Measurements from ENCODE around the gene COL4A5.

The COL4A5 gene

DNA sequence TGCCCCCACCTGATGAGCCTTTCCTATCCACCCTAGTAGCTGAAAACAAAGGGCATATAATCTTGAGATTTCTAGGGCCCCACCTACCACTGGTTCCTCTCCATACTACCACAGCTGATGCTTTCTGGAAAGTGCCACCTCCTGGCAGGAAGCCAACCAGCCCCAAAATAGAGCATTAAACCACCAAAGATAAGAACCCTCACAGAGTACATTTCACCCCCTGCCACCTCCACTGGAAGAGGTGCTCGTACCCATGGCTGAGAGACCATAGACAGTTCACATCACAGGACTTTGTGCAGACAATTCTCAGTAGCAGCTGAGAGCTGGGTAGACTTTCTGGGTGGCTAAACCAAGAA is 202.6 kb downstream of the COL4A5 start:
- no peak for DNase-seq

GRCh38 chrX:108664701-108665100 is 225.1 kb downstream of the COL4A5 start:
- DNase-seq = no peak

DNA sequence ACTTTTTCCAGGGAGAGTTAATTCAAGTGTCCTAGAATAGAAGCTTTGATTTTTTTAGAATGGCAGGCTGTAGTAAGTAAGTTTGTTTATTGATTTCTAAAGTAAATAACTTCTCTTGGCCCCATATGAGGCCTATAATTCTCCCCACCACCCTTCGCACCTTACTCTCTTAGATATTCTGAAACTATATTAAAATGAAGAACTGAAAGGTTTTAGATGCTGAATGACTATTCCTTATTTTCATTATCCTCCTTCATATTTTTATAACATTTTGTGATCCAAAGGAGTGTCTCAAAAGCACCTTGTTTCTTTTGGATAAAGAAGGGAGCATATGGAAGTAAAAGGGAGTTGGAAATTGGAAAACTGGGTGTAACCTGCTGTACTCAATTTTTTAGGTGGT is 226.5 kb downstream of the COL4A5 start:
- no peak for DNase-seq

DNA sequence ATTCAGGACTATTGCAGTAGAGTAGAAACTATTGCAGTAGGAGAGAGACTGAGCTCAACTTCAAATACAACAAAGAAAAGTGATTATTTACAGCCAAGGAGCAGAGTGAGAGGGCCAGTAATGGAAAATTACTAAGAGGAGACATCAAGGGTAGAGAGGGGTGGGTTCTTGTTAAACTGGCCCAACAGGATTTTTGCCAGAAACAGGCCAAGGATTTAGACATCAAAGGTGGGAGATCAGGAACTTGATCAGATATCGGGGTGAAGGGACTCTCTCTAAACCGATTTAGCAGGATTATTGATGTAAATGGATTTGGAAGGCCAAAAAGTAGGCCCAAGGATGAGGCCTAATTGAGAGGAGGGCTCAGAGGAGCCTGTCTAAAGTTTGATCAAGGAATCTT is 231.9 kb downstream of the COL4A5 start:
- no peak for DNase-seq

- no peak for DNase-seq
Observed at GRCh38 chrX:108696690-108697089, 257.1 kb downstream of the COL4A5 start.

- DNase-seq = peak; percentile 19
Observed at GRCh38 chrX:108699368-108699767, 259.7 kb downstream of the COL4A5 start.

- no peak for DNase-seq
Observed at GRCh38 chrX:108701633-108702032, 262.0 kb downstream of the COL4A5 start.

- no peak for DNase-seq
Observed at GRCh38 chrX:108702530-108702929, 262.9 kb downstream of the COL4A5 start.

DNA sequence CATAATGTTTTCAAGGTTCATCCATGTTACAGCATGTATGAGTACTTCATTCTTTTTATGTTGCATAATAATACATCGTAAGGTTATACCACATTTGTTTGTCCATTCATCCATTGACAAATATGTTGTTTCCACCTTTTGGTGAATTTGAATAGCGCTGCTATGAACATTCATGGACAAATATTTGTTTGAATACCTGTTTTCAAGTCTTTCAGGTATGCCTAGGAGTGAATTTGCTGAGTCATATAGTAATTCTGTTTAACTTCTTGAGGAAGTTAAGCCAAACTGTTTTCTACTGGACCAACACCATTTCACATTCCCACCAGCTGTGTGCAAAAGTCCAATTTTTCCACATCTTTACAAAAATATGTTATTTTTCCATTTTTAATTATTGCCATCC is 265.2 kb downstream of the COL4A5 start:
- no peak for DNase-seq

- DNase-seq = no peak
Observed at GRCh38 chrX:108712886-108713285, 273.2 kb downstream of the COL4A5 start.

- DNase-seq = no peak
Observed at GRCh38 chrX:108722561-108722960, 282.9 kb downstream of the COL4A5 start.

GRCh38 chrX:108726748-108727147 is 287.1 kb downstream of the COL4A5 start:
- no peak for DNase-seq

GRCh38 chrX:108731153-108731552 is 291.5 kb downstream of the COL4A5 start:
- DNase-seq = no peak

DNA sequence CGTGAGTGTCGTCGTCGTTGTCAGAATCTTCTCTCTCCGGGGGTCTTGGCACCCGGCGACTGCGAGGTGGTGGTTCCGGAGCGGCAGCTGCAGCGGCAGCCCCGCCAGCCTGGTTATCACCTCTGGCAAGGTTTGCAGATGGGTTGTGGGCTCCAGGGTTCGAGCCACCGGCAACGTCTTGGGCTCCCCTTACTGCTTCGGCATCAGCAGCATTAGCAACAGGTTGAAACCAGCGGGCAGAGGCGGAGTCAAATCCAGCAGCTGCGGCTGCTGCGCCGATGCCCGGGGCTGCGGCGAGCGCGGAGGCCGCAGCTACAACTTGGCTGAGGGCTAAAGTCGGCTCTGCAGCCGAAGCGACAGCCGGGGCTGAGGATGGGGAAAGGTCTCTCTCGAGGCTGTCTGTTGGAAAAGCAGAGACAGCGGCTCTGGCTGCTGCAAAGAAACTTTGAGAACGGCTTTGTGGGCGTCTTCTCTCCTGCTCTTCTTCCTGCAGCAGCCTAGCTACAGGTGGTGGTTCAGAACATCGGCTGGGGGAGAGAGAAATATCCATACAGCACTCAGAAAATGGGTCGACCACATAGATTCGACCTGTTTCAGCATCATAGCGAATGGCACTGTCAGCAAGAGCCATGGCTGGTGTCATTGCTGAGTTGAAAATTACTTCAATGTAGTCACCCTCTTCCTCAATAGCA is 293.1 kb downstream of the COL4A5 start:
- DNase-seq = no peak

DNA sequence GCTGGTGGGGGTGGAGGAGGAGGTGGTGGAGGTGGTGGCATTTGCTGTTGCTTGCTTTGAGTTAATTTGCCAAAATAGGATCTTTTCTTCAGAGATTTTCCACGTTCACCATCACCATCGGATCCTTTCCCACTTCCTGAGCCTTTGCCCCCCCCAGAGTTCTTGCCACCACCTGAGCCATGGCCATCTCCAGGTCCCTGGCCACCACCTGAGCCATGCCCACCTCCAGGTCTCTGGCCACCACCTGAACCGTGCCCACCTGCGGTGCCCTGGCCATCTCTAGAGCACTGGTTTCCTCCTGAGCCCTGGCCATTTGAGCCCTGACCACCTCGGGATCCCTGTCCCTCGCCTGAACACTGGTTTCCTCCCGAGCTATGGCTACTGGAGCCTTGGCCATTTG is 294.8 kb downstream of the COL4A5 start:
- no peak for DNase-seq

- no peak for DNase-seq
Observed at GRCh38 chrX:108735091-108735678, 295.5 kb downstream of the COL4A5 start.

DNA sequence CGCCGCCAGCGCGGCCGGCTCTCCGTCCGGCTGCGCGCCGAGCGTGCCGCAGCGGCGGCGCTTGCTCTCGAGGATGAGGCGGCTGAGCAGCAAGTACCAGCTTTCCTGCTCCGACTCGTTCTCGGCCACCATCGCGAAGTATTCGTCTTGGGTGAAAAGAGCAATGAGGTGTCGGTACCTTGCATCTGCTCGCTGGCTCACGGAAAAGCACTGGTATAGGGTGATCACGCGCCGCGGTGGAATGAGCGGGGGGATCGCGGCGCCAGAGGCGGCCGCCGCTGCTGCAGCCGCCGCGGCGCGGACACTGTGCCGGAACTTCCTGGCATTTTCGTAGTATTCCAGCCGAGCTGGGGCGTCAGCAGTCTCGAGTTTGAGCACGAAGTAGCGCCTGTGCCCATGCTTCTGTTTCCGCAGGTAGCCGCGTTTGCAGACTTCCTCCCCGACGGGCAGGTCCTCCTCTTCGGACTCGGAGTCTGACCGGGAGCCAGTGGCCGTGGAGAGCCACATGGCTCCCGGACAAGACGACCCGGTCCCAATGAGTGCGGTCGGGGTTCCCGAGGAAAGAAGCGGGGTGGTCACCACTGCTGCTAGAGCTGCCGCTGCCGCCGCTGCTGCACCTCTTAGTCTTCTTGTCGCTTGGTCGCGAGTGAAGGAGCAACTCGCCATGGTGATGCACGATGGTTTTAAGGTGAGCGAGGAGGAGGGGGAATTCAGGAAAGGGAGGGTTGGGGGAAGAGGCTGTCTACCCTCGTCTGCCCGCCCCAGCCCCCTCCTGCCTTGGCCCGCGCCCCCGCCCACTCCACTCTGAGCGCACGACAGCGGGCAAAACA is 296.3 kb downstream of the COL4A5 start:
- DNase-seq = no peak

DNA sequence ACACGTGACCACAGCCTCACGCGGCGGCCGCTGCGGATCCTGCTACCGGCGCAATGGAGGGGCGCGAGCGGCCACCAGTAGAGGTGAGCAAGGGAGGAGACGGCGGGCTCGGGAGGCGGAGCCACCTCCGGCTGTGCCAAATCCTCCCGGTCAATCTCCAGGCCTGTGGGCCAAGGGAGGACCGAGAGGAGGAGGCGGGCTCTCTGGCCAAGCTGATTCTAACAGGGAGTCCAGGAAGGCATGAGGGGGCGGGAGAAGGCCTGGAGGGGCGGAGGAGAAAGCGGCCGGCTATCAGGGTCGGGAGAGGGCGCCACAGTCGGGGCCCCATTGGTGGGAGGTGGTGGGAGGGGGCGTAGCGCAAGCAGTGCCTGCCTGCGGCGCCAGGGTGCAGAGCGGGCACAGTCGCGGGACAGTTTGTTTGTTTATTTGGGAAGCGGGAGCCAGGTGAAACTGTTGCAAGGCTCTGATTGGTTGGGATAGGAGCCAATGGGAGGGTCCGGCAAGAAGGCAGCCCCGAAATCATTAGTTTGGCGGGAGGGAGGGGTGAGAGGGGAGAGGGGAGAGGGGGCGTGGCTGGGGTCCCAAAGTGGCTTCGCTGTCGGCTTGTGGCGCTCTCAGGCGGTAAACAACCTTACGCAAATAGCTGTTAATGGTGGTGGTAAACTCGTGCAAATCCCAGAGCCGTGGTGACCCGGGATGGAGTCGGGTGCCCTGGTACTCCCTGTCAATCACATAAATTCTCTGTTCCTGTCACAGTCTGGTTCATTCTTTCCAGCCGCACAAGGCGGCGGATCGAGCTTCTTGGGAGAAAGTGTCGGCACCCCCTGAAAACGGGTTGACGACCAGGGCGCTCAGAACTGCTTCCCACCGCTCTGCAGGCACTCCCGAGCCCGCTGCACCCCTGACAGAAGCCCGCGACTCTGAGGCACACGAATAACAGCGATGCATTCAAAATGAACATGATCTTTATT is 297.2 kb downstream of the COL4A5 start, which contains the start of gene IRS4:
Gene IRS4 (minus strand): TSS at position 55 of the 971 bp plus-strand sequence.
- DNase-seq = no peak

DNA sequence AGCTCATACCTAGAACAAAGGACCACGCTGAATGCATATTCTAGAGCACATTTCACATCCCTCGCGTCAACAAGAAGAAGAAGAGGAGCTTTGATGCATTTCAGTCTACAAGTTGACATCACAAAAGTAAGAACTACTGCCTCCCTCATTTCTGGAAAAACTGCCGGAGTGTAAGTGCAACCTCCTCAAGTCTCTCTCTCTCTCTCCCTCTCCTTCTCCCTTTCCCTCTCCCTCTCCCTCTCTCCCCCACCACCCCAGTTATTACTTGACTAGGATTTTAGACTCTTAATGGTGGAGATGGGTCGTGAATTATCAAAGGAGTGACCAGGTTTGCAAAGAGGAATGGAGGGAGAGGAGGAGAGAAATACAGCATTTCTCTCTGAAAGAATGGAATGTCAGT is 298.1 kb downstream of the COL4A5 start:
- no peak for DNase-seq

DNA sequence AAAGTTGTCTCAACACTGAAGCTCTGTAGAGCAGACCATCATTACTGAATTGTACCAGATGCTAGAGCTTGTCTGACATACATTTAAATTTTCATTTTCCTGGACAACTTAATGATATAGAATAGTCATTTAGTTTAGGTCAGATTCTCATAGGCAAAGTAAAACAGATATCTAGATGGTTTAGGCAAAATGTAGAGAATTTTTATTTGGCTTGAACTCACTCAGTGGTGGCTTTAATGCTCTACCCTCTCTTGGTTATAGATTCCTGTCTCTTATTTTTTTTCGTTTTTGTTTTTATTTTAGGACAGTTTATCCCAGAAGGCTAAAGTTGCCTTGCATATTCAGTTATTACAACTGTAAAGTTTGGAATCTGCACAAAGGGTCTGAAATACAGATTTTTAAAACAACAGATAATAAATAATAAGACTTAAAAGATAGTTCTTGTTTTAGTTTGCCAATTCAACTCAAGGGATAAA is 300.7 kb downstream of the COL4A5 start:
- DNase-seq = no peak
